Upper lobe of left lung (tissue), 6 donors: ENCODE measurements around the gene ELOVL6. TPM values are rescaled to one million over a fixed set of nuclear protein-coding genes. Genes with fewer than 3 reads are reported as not detected.
A peak's percentile ranks its signal among the peaks of the same experiment; 100 is the strongest.

ENCODE experiments used
- ATAC-seq, 2 donors: fragments of 200-7000 bp; cut with Tn5 transposase; one replicate each; pipeline ENCODE4 v1.9.1; 2022; ENCODE audit warnings: mild to moderate bottlenecking in 2 of 2, moderate library complexity in 2 of 2; ENCODE audit not compliant: low FRiP score in 2 of 2
- DNase-seq, 2 donors: peaks; one replicate each; pipeline ENCODE4 v3.0.0-alpha.2; 2019 to 2020
- H3K27ac ChIP-seq, 4 donors: fragments of 200-600 bp; sonication (generic); one replicate each; pipeline ENCODE4 v1.5.1; 2016 to 2019
- H3K27me3 ChIP-seq, 4 donors: fragments of 200-600 bp; sonication (generic); one replicate each; pipeline ENCODE4 v1.5.1; 2017 to 2019
- H3K36me3 ChIP-seq, 4 donors: fragments of 200-600 bp; sonication (generic); one replicate each; pipeline ENCODE4 v1.5.1; 2016 to 2019
- H3K4me1 ChIP-seq, 4 donors: fragments of 200-600 bp; sonication (generic); one replicate each; pipeline ENCODE4 v1.5.1; 2018 to 2019
- H3K4me3 ChIP-seq, 4 donors: fragments of 200-600 bp; sonication (generic); one replicate each; pipeline ENCODE4 v1.5.1; 2017 to 2019; ENCODE audit warnings: mild to moderate bottlenecking in 2 of 4, moderate library complexity in 1 of 4
- H3K9me3 ChIP-seq, 4 donors: fragments of 200-600 bp; sonication (generic); one replicate each; pipeline ENCODE4 v1.5.1; 2018 to 2019
- CTCF ChIP-seq, 6 experiments: fragments of 450-650 bp in 4 of 6; fragments of 200-600 bp in 2 of 6; sonication (generic) in 2 of 6; IDR thresholded peaks; one replicate each; pipeline ENCODE4 v1.5.1; 2016 to 2019; ENCODE audit warnings: antibody characterized with exemption in 6 of 6
- EP300 ChIP-seq, 4 donors: sonication (generic); formaldehyde crosslinking; IDR thresholded peaks; one replicate each; pipeline ENCODE4 v1.5.1; 2017; ENCODE audit warnings: antibody characterized with exemption in 4 of 4, control low read depth in 2 of 4
- POLR2A ChIP-seq, 4 donors: fragments of 450-650 bp; IDR thresholded peaks; one replicate each; pipeline ENCODE4 v1.5.1; 2016 to 2017; ENCODE audit warnings: antibody characterized with exemption in 4 of 4, mild to moderate bottlenecking in 2 of 4
- POLR2AphosphoS5 ChIP-seq, 2 donors: sonication (generic); formaldehyde crosslinking; IDR thresholded peaks; one replicate each; pipeline ENCODE4 v1.5.1; 2017; ENCODE audit warnings: antibody characterized with exemption in 2 of 2
- WGBS, 2 donors: methylation state at CpG; one replicate each; pipeline ENCODE4 v1.1.5; 2017 to 2018; 5-methylcytosine and 5-hydroxymethylcytosine counted together
- total RNA-seq, 6 donors: library from RNA; depleted of rRNA in 4 of 6; stranded (reverse); fragments of >200 nt in 4 of 6; gene quantifications; one replicate each; pipeline versions ENCODE4 v1.1.0 to v1.2.1, GENCODE V29; 2016 to 2021
- donor health status: DM: no; HTN: no; CAD: no; lungs with moderate emphysema.
- donor health status: DM: no; HTN: yes; CAD: no; lungs with severe emphysema.

ELOVL6 gene
- total RNA-seq, 6 donors from 2014 or later = 2.1 to 10.2 (median 4.3) TPM

GRCh38 chr4:110128029-110128428, 70.4 kb downstream of the ELOVL6 start:
- ATAC-seq = peak in 1 of 2 donors; percentile 8
- WGBS, 2 donors = 55 to 59% methylated on average over 4 of the region's 4 CpGs
- Histone ChIP-seq H3K4me1 (peaks cover 0 to 4% (median 0%) of the 10 kb centered on the region in 4 donors), H3K4me3 (no peak overlapping the region), H3K36me3 (no peaks in the 10 kb centered on the region), H3K27ac (no peak overlapping the region), H3K27me3 (no peaks in the 10 kb centered on the region), H3K9me3 (no peaks in the 10 kb centered on the region)
- no peak for TF ChIP-seq POLR2A (IDR thresholded peaks at IDR 0.05)
- TF ChIP-seq EP300 (IDR thresholded peaks at IDR 0.05) = no peak
- TF ChIP-seq CTCF (IDR thresholded peaks at IDR 0.05) = no peak
- no peak for DNase-seq

- H3K9me3 ChIP-seq = no peaks in the 10 kb centered on the region
- TF ChIP-seq POLR2AphosphoS5 (IDR thresholded peaks at IDR 0.05) = no peak
- no peak for TF ChIP-seq CTCF (IDR thresholded peaks at IDR 0.05)
- TF ChIP-seq POLR2A (IDR thresholded peaks at IDR 0.05) = no peak
- no peak for TF ChIP-seq EP300 (IDR thresholded peaks at IDR 0.05)
- no peaks in the 10 kb centered on the region for H3K27me3 ChIP-seq
- no peaks in the 10 kb centered on the region for H3K36me3 ChIP-seq
- H3K4me1 ChIP-seq = peaks cover 0 to 4% (median 0%) of the 10 kb centered on the region in 4 donors
- no peak overlapping the region for H3K27ac ChIP-seq
- H3K4me3 ChIP-seq = no peak overlapping the region
- ATAC-seq (no peak), DNase-seq (no peak)
These were observed 73.7 kb downstream of the ELOVL6 start for GRCh38 chr4:110124711-110125110.

DNA sequence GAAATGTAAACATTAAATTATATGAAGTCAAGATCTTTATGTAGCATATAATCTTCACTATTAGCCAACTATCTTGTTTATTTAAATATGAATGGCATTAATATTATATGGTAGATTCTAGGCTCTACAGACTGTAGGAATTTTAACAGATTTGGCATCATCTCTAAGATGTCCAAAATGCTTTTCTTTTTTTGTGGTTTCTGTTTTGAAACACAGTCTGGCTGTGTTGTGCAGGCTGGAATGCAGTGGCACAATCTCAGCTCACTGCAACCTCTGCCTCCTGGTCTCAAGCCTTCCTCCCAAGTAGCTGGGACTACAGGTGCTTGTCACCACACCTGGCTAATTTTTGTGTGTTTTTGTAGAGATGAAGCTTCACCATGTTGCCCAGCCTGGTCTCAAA, 76.2 kb downstream of the ELOVL6 start:
- DNase-seq (no peak), ATAC-seq (no peak)
- Histone ChIP-seq H3K27me3 (no peaks in the 10 kb centered on the region), H3K4me1 (peaks cover 0 to 6% (median 0%) of the 10 kb centered on the region in 4 donors), H3K9me3 (no peaks in the 10 kb centered on the region), H3K4me3 (no peak overlapping the region), H3K27ac (no peak overlapping the region), H3K36me3 (no peaks in the 10 kb centered on the region)
- TF ChIP-seq CTCF (IDR thresholded peaks at IDR 0.05) = no peak
- no peak for TF ChIP-seq EP300 (IDR thresholded peaks at IDR 0.05)
- no peak for TF ChIP-seq POLR2A (IDR thresholded peaks at IDR 0.05)
- no peak for TF ChIP-seq POLR2AphosphoS5 (IDR thresholded peaks at IDR 0.05)

GRCh38 chr4:110120506-110120905, 77.9 kb downstream of the ELOVL6 start:
- Histone ChIP-seq H3K36me3 (no peaks in the 10 kb centered on the region), H3K27me3 (no peaks in the 10 kb centered on the region), H3K9me3 (no peaks in the 10 kb centered on the region), H3K27ac (no peak overlapping the region), H3K4me1 (peaks cover 0 to 6% (median 0%) of the 10 kb centered on the region in 4 donors), H3K4me3 (no peak overlapping the region)
- ATAC-seq (no peak), DNase-seq (no peak)
- WGBS, 2 donors = 85 to 93% methylated on average over 6 of the region's 6 CpGs
- TF ChIP-seq POLR2AphosphoS5 (IDR thresholded peaks at IDR 0.05) = no peak
- TF ChIP-seq POLR2A (IDR thresholded peaks at IDR 0.05) = no peak
- TF ChIP-seq EP300 (IDR thresholded peaks at IDR 0.05) = no peak
- no peak for TF ChIP-seq CTCF (IDR thresholded peaks at IDR 0.05)

DNA sequence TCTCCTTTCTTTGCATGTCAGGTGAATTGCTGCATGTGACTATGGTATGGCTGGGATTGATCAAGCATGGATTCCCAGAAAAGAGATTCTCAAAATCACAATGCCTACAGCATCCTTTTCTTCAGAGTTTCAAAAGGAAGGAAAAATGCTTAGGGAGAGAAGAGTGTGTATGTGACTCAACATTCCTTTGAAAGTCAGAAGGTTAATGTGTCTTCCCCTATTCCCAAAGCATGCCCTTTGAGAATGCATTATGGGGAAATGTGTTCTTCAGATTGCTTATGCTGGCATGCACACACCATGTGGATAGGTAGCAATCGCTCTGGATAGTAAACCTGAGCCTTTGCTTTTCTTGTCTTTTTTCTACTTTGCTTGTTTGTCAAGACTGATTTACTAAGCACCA, 78.5 kb downstream of the ELOVL6 start:
- ATAC-seq = peak in 1 of 2 donors; percentile 49
- H3K27me3 ChIP-seq = no peaks in the 10 kb centered on the region
- WGBS, 2 donors = 68 to 85% methylated on average over 1 of the region's 1 CpG
- H3K9me3 ChIP-seq = no peaks in the 10 kb centered on the region
- TF ChIP-seq EP300 (IDR thresholded peaks at IDR 0.05) (no peak), CTCF (IDR thresholded peaks at IDR 0.05) (no peak), POLR2AphosphoS5 (IDR thresholded peaks at IDR 0.05) (no peak), POLR2A (IDR thresholded peaks at IDR 0.05) (no peak)
- no peak overlapping the region for H3K27ac ChIP-seq
- H3K4me3 ChIP-seq = no peak overlapping the region
- H3K36me3 ChIP-seq = no peaks in the 10 kb centered on the region
- H3K4me1 ChIP-seq = peaks cover 0 to 6% (median 0%) of the 10 kb centered on the region in 4 donors
- DNase-seq = no peak
